ENCODE data around the gene ANKRD10.

Gene ANKRD10

DNA sequence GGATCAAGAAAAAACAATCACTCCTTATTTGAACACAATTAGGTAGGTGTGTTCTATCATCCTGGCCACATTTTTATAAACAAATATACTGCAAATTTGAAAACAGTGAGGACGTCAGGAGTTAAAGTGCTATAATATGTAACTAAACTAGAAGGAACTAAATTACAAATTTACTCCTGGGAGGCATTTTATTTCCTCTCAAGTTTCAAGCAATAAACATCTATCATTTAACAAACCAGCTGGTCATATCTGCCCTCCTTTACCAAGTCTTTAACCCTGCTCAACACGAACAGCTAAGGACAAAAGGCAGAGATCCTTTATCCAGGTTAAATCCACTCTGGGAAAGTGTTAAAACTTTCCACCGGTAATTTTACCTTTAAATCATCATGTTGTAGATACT lies 26.5 kb downstream of the ANKRD10 start:
- POLR2A ChIA-PET, result no interaction called here
- DNase-seq (ENCODE audit: extremely low spot score), result no peak
- TF ChIP-seq PKNOX1 (IDR thresholded peaks at IDR 0.05) (no peak), ARNT (IDR thresholded peaks at IDR 0.05) (no peak), TARDBP (IDR thresholded peaks at IDR 0.05) (no peak), L3MBTL2 (conservative IDR thresholded peaks at IDR 0.05) (no peak), NFRKB (IDR thresholded peaks at IDR 0.05) (no peak), FOXK2 (IDR thresholded peaks at IDR 0.05) (no peak), CTBP1 (IDR thresholded peaks at IDR 0.05; ENCODE audit: borderline replicate concordance) (no peak), BHLHE40 (IDR thresholded peaks at IDR 0.05; ENCODE audit: borderline replicate concordance) (no peak), ELF4 (IDR thresholded peaks at IDR 0.05) (no peak), SP1 (IDR thresholded peaks at IDR 0.05) (no peak), FOXA1 (IDR thresholded peaks at IDR 0.05) (no peak), LEF1 (IDR thresholded peaks at IDR 0.05; ENCODE audit: borderline replicate concordance) (no peak), HDGF (IDR thresholded peaks at IDR 0.05; ENCODE audit: borderline replicate concordance) (no peak), FOXM1 (IDR thresholded peaks at IDR 0.05; ENCODE audit: borderline replicate concordance) (no peak), ZNF384 (IDR thresholded peaks at IDR 0.05) (no peak), SUZ12 (IDR thresholded peaks at IDR 0.05) (no peak)
- CTCF ChIA-PET, result no interaction called here

- ChIA-PET CTCF (no interaction called here), POLR2A (no interaction called here)
- no peak for DNase-seq (ENCODE audit: extremely low spot score)
- no peak for TF ChIP-seq ELF4 (IDR thresholded peaks at IDR 0.05)
- no peak for TF ChIP-seq HDGF (IDR thresholded peaks at IDR 0.05; ENCODE audit: borderline replicate concordance)
- TF ChIP-seq ZNF384 (IDR thresholded peaks at IDR 0.05), result no peak
- TF ChIP-seq NFRKB (IDR thresholded peaks at IDR 0.05), result no peak
- no peak for TF ChIP-seq SUZ12 (IDR thresholded peaks at IDR 0.05)
These were observed 27.1 kb downstream of the ANKRD10 start for GRCh38 chr13:110887597-110888333.

DNA sequence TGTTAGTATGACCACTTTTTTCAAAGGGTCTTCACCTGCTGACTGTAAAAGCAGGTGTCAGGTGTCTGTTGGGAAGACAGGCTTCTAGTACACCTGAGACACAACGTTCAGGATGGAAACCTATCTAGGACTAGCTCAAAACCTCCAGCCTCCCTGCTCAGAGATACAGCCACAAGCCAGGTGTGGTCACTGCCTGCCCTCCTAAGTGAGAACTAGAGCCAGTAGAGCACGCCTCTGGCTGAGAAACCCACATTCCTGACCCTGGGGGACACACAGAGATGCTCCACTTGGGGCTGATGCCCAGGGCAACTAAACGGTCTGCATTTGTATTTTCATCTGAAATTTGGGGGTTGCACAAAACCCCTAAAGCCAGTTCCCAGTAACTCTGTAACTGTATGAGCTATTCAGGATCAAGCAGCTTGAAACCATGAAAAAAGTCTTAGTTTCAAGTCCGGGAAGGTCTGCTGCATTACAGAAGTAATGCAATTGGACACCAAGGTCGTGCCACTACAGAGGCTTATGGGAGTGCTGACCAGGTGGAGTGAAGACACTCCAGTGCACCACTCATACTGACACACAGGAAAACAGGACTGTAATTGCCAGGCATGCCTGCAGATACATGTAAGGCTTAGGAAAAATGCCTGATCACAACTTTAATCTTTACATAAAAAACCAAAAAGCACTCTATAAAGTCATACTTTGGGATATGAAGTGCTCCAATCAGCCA lies 27.8 kb downstream of the ANKRD10 start:
- TF ChIP-seq ELF4 (IDR thresholded peaks at IDR 0.05), result no peak
- TF ChIP-seq HDGF (IDR thresholded peaks at IDR 0.05; ENCODE audit: borderline replicate concordance), result no peak
- no peak for TF ChIP-seq BHLHE40 (IDR thresholded peaks at IDR 0.05; ENCODE audit: borderline replicate concordance)
- no peak for TF ChIP-seq ZNF384 (IDR thresholded peaks at IDR 0.05)
- TF ChIP-seq L3MBTL2 (conservative IDR thresholded peaks at IDR 0.05), result no peak
- TF ChIP-seq SP1 (IDR thresholded peaks at IDR 0.05), result no peak
- TF ChIP-seq FOXM1 (IDR thresholded peaks at IDR 0.05; ENCODE audit: borderline replicate concordance), result no peak
- no peak for TF ChIP-seq TARDBP (IDR thresholded peaks at IDR 0.05)
- ChIA-PET CTCF (no interaction called here), POLR2A (no interaction called here)
- no peak for DNase-seq (ENCODE audit: extremely low spot score)

DNA sequence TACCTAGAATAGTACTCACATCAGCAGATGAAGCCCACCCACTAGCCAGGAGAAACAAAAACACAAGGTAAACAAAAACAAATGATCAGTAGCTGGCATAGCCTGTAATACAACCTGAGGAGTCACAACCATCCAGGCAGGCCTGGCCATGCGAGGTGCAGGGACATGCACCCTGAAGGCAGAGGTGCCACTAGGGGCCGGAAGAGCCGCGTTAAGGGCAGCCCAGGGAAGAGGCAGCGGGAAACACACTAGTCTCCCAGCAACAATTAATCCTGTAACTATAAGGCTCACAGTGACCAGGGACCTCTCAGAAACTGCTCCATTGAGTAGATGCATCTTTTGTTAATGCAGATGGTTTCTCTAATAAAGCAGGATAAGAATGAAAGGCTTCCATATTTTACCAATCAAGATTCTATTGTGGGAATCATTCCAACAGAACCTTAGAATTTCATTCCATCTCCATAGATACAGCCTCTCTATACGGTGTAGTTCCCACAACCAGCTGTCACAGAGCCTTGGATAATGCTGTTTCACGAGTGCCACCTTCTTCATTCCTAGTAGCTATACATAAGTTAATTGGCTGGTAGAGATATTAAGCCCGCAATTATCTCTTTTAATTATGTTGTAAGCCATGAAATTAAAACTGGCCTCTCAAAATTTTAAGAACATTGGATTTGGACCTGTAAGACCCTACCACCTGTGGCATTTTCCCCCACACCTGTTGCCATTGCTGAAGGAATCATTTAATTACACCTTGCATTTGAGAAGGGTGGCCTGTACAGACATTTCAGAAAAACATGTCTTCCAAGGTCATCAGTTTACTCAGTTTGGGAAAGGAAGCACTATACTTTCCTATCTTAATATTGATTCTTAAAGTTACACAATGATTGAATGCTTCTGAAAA lies 28.7 kb downstream of the ANKRD10 start:
- DNase-seq (ENCODE audit: extremely low spot score), result no peak
- TF ChIP-seq ARNT (IDR thresholded peaks at IDR 0.05) (no peak), ZNF384 (IDR thresholded peaks at IDR 0.05) (no peak), PKNOX1 (IDR thresholded peaks at IDR 0.05) (no peak), FOXM1 (IDR thresholded peaks at IDR 0.05; ENCODE audit: borderline replicate concordance) (no peak)
- ChIA-PET POLR2A (no interaction called here), CTCF (interaction anchor here (0.5 kb wide), 1 partner anchor 10 kb away, joined by 3 read pairs; no protein-coding TSS in a partner anchor)

- TF ChIP-seq ARNT (IDR thresholded peaks at IDR 0.05), result no peak
- TF ChIP-seq ELF4 (IDR thresholded peaks at IDR 0.05), result no peak
- no peak for TF ChIP-seq FOXA1 (IDR thresholded peaks at IDR 0.05)
- no peak for TF ChIP-seq TARDBP (IDR thresholded peaks at IDR 0.05)
- no peak for TF ChIP-seq LEF1 (IDR thresholded peaks at IDR 0.05; ENCODE audit: borderline replicate concordance)
- TF ChIP-seq FOXM1 (IDR thresholded peaks at IDR 0.05; ENCODE audit: borderline replicate concordance), result no peak
- no peak for TF ChIP-seq HDGF (IDR thresholded peaks at IDR 0.05; ENCODE audit: borderline replicate concordance)
- TF ChIP-seq NFRKB (IDR thresholded peaks at IDR 0.05), result no peak
- no peak for TF ChIP-seq FOXK2 (IDR thresholded peaks at IDR 0.05)
- POLR2A ChIA-PET, result no interaction called here
These were observed 29.4 kb downstream of the ANKRD10 start for GRCh38 chr13:110885516-110885915.

DNA sequence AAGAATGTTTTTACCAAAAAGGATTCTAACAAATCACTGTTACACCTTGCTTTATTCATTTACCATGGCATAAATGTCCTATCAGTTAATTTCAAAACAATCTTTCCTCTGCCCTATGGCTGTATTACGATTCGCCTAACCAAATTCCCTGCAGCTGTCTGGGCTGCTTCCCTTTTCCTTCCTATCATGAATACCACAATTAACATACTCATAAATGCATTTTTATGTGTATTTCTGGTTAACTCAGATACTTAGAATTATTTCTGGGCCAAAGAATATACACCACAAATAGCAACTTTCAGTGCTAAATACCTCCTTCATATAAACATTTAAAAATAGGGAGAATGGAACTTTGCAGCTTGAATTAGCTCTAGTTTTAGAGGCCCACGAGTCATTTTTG lies 30.4 kb downstream of the ANKRD10 start:
- CTCF ChIA-PET, result no interaction called here
- DNase-seq (ENCODE audit: extremely low spot score), result no peak
- TF ChIP-seq ARNT (IDR thresholded peaks at IDR 0.05), result no peak
- no peak for TF ChIP-seq BHLHE40 (IDR thresholded peaks at IDR 0.05; ENCODE audit: borderline replicate concordance)
- no peak for TF ChIP-seq SUZ12 (IDR thresholded peaks at IDR 0.05)
- POLR2A ChIA-PET, result interaction anchor here (0.8 kb wide), 1 partner anchor 17 kb away, joined by 3 read pairs; no protein-coding TSS in a partner anchor

More at GRCh38 chr13:110885516-110885915, 29.4 kb downstream of the ANKRD10 start:
- CTCF ChIA-PET, result no interaction called here
- no peak for DNase-seq (ENCODE audit: extremely low spot score)

Measured in HEK293T (cell line).